Measurements from ENCODE around the gene ORAI1. TPM values are rescaled to one million over a fixed set of nuclear protein-coding genes. Genes with fewer than 3 reads are reported as not detected.

The ORAI1 gene
- total RNA-seq, 3 donors from 2014 or later = 6.0 to 12.5 (median 6.7) TPM

GRCh38 chr12:121596526-121596925 lies 29.8 kb upstream of the ORAI1 start:
- no peaks in the 10 kb centered on the region for H3K9me3 ChIP-seq
- H3K4me3 ChIP-seq = no peak overlapping the region
- intact Hi-C loops (cut with DNase I; ENCODE audit: low total_unique reads) = no loop called here
- TF ChIP-seq POLR2A (IDR thresholded peaks at IDR 0.05) = no peak
- no peak for TF ChIP-seq POLR2AphosphoS5 (IDR thresholded peaks at IDR 0.05)
- TF ChIP-seq, protein P1, sequence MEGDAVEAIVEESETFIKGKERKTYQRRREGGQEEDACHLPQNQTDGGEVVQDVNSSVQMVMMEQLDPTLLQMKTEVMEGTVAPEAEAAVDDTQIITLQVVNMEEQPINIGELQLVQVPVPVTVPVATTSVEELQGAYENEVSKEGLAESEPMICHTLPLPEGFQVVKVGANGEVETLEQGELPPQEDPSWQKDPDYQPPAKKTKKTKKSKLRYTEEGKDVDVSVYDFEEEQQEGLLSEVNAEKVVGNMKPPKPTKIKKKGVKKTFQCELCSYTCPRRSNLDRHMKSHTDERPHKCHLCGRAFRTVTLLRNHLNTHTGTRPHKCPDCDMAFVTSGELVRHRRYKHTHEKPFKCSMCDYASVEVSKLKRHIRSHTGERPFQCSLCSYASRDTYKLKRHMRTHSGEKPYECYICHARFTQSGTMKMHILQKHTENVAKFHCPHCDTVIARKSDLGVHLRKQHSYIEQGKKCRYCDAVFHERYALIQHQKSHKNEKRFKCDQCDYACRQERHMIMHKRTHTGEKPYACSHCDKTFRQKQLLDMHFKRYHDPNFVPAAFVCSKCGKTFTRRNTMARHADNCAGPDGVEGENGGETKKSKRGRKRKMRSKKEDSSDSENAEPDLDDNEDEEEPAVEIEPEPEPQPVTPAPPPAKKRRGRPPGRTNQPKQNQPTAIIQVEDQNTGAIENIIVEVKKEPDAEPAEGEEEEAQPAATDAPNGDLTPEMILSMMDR (IDR thresholded peaks at IDR 0.05) = no peak
- no peaks in the 10 kb centered on the region for H3K4me1 ChIP-seq
- H3K27ac ChIP-seq = no peak overlapping the region
- DNase-seq (ENCODE audit: low spot score in 2 of 2) = no peak
- no peaks in the 10 kb centered on the region for H3K27me3 ChIP-seq
- no peaks in the 10 kb centered on the region for H3K36me3 ChIP-seq

DNA sequence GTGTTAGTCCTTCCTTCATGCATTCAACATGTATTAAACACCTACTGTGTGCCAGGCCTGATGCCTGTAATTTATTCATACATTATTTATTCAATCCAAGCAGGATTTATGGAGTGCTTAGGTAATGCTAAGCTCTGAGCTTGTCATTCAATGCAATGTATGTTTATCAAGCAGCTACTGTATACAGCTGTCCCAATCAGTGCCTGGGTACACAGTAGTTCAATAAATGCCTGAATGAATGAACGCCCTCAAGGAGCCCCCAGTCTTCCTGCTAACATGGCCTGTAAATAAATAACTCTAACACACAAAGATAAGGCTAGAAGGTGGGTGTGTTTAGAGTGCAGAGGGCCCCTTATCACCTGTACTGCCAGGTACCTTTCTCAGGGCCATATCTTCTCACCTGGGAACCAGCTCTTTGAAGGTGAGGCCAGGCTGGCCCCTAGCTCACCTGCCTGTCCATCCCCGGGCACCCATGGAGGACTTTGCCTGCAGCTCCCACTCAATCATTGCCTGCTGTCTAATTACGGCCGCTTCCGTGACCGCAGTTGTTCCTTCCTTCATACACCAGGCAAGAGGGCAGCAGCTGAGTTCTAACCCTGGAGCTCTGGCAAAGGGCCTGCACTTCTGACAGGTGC lies 25.5 kb upstream of the ORAI1 start:
- no peak overlapping the region for H3K27ac ChIP-seq
- H3K27me3 ChIP-seq = no peaks in the 10 kb centered on the region
- TF ChIP-seq POLR2A (IDR thresholded peaks at IDR 0.05) = no peak
- TF ChIP-seq, protein P1 (IDR thresholded peaks at IDR 0.05) = no peak
- no peak for TF ChIP-seq POLR2AphosphoS5 (IDR thresholded peaks at IDR 0.05)
- H3K36me3 ChIP-seq = no peaks in the 10 kb centered on the region
- no peaks in the 10 kb centered on the region for H3K9me3 ChIP-seq
- no peak overlapping the region for H3K4me3 ChIP-seq
- intact Hi-C loops (cut with DNase I; ENCODE audit: low total_unique reads) = no loop called here
- DNase-seq (ENCODE audit: low spot score in 2 of 2) = no peak
- H3K4me1 ChIP-seq = no peaks in the 10 kb centered on the region

DNA sequence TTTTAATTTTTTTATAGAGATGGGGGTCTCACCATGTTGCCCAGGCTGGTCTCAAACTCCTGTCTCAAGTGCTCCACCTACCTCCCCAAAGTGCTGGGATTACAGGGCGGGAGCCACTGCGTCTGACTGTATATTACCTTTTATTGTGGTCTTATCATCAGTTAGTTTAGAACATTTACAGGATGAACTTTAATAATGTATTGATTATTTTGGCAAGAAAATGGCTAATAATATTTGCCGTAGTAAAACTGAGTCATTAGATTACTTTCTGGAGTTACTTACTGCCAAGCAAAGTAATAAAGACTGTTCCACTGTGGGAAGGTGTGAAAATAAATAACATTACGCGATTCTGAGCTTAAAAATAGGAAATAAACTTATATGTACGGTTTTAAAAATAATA lies 23.6 kb upstream of the ORAI1 start:
- no peak overlapping the region for H3K4me3 ChIP-seq
- H3K4me1 ChIP-seq = no peaks in the 10 kb centered on the region
- H3K27ac ChIP-seq = no peak overlapping the region
- no peaks in the 10 kb centered on the region for H3K9me3 ChIP-seq
- no peaks in the 10 kb centered on the region for H3K27me3 ChIP-seq
- intact Hi-C loops (cut with DNase I; ENCODE audit: low total_unique reads) = no loop called here
- DNase-seq (ENCODE audit: low spot score in 2 of 2) = no peak
- H3K36me3 ChIP-seq = no peaks in the 10 kb centered on the region
- TF ChIP-seq, protein P1 (IDR thresholded peaks at IDR 0.05) = no peak
- TF ChIP-seq POLR2A (IDR thresholded peaks at IDR 0.05) (no peak), POLR2AphosphoS5 (IDR thresholded peaks at IDR 0.05) (no peak)

GRCh38 chr12:121603581-121603980 lies 22.7 kb upstream of the ORAI1 start:
- no peaks in the 10 kb centered on the region for H3K36me3 ChIP-seq
- no peaks in the 10 kb centered on the region for H3K4me1 ChIP-seq
- no peak overlapping the region for H3K4me3 ChIP-seq
- H3K9me3 ChIP-seq = no peaks in the 10 kb centered on the region
- intact Hi-C loops (cut with DNase I; ENCODE audit: low total_unique reads) = no loop called here
- no peaks in the 10 kb centered on the region for H3K27me3 ChIP-seq
- no peak for DNase-seq (ENCODE audit: low spot score in 2 of 2)
- TF ChIP-seq POLR2A (IDR thresholded peaks at IDR 0.05) (no peak), POLR2AphosphoS5 (IDR thresholded peaks at IDR 0.05) (no peak)
- TF ChIP-seq, protein P1 (IDR thresholded peaks at IDR 0.05) = no peak
- no peak overlapping the region for H3K27ac ChIP-seq

DNA sequence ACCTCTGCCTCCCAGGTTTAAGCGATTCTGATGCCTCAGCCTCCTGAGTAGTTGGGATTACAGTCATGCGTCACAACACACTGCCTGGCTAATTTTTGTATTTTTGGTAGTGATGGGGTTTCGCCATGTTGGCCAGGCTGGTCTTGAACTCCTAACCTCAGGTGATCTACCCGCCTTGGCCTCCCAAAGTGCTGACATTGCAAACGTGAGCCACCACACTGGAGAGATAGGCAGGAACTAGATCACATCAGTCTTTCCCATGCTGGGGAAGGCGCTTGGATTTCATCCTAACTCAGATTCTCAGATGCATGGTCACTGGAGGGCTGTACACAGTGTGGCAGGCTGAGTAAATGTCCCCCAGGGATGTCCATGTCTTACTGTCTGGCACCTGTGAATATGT lies 18.0 kb upstream of the ORAI1 start:
- TF ChIP-seq POLR2A (IDR thresholded peaks at IDR 0.05) = no peak
- TF ChIP-seq, protein P1 (IDR thresholded peaks at IDR 0.05) = no peak
- TF ChIP-seq POLR2AphosphoS5 (IDR thresholded peaks at IDR 0.05) = no peak
- H3K9me3 ChIP-seq = no peaks in the 10 kb centered on the region
- no peak for DNase-seq (ENCODE audit: low spot score in 2 of 2)
- no peaks in the 10 kb centered on the region for H3K27me3 ChIP-seq
- intact Hi-C loops (cut with DNase I; ENCODE audit: low total_unique reads) = no loop called here
- H3K27ac ChIP-seq = no peak overlapping the region
- no peaks in the 10 kb centered on the region for H3K36me3 ChIP-seq
- no peak overlapping the region for H3K4me3 ChIP-seq
- H3K4me1 ChIP-seq = no peaks in the 10 kb centered on the region
